ENCODE measurements around the gene EEF2K. TPM values are rescaled to one million over a fixed set of nuclear protein-coding genes. Genes with fewer than 3 reads are reported as not detected.

EEF2K gene
- total and polyA plus RNA-seq, 2 of the 13 experiments (the other 11 are each of a cell fraction or from before 2014, with no cell fraction given), result 22.0 to 23.8 TPM

DNA sequence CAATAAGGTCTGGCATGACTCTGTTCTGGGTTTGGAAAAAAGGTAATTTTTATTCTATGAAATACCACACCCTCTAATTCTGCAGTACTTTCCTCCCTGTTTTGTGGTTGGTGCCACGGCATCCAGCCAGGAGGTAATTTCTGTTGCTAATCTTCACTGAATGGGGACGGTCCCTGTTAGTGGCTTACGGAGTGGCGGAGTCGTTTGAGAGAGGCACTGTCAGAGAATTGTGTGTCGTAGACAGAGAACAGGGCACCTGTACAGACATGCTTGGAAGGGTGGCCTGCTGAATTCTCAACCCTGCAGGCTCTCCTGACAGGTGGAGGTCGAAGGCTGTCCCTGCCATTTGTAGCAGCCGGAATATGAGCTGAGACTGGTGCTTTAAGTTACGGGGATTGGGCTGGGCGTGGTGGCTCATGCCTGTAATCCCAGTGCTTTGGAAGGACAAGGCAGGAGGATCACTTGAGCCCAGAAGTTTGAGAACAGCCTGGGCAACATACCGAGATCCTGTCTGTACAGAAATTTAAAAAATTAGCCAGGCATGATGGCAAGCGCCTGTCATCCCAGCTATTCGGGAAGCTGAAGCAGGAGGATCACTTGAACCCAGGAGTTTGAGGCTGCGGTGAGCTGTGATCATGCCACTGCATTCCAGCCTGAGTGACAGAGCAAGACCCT is 33.2 kb downstream of the EEF2K start:
- Histone ChIP-seq H3K4me2 (ENCODE audit: low read depth, low read length) (no peak overlapping the region), H3K9ac (ENCODE audit: insufficient read depth, low read depth, low read length) (no peak overlapping the region), H3K79me2 (ENCODE audit: insufficient read depth, low read length) (peaks cover 2% of the 10 kb centered on the region), H4K20me1 (ENCODE audit: insufficient read depth, low read length) (no peaks in the 10 kb centered on the region), H3K27ac (ENCODE audit: extremely low read length, insufficient read depth, low read length) (no peak overlapping the region), H3K4me3 (replicated peaks in 1 of 3; ENCODE audit: insufficient read depth in 1 of 3, low read depth in 2 of 3, low read length in 3 of 3) (no peak overlapping the region), H3K4me1 (ENCODE audit: insufficient read depth, low read length) (no peaks in the 10 kb centered on the region), H3K27me3 (ENCODE audit: control insufficient read depth in 1 of 2, insufficient read depth in 2 of 2, low read length in 2 of 2) (no peaks in the 10 kb centered on the region), H3K36me3 (replicated peaks in 1 of 2; ENCODE audit: control insufficient read depth in 1 of 2, insufficient read depth in 2 of 2, low read length in 2 of 2) (peaks cover 11 to 22% of the 10 kb centered on the region in 2 experiments), H3K9me3 (ENCODE audit: low read length) (no peaks in the 10 kb centered on the region), H2AFZ (ENCODE audit: low read length) (no peak overlapping the region)
- ChIA-PET POLR2A (no interaction called here), CTCF (ENCODE audit: low intra/inter-chr PET ratio, low total read pairs) (no interaction called here)
- no TSS peak for BruUV-seq (replicated peaks)
- FAIRE-seq, result no peak
- WGBS (ENCODE audit: low lambda C conversion rate), result 91% methylated on average over 14 of the region's 14 CpGs
- no peak for TF ChIP-seq STAG1 (CRISPR knock-in tag; IDR thresholded peaks at IDR 0.05)
- TF ChIP-seq, protein P1, sequence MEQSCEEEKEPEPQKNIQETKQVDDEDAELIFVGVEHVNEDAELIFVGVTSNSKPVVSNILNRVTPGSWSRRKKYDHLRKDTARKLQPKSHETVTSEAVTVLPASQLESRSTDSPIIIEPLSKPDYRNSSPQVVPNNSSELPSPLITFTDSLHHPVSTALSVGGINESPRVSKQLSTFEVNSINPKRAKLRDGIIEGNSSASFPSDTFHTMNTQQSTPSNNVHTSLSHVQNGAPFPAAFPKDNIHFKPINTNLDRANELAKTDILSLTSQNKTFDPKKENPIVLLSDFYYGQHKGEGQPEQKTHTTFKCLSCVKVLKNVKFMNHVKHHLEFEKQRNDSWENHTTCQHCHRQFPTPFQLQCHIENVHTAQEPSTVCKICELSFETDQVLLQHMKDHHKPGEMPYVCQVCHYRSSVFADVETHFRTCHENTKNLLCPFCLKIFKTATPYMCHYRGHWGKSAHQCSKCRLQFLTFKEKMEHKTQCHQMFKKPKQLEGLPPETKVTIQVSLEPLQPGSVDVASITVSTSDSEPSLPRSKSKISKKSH (CRISPR knock-in tag; IDR thresholded peaks at IDR 0.05; ENCODE audit: borderline replicate concordance), result 0 out of 2 replicates have a peak, but pooled peaks have one; percentile 39
- intact Hi-C loops (cut with micrococcal nuclease; ENCODE audit: unreplicated experiment) (loop anchor here (10.0 kb wide), 1 partner anchor 46 kb away; no protein-coding TSS in a partner anchor), in situ Hi-C loops (cut with HindIII; ENCODE audit: extremely low pct_ligation_motif_present, low pct_unique_long_range_greater_than_20kb) (no loop called here)
- DNase-seq (ENCODE audit: low spot score), result no peak
- ATAC-seq, result no peak

DNA sequence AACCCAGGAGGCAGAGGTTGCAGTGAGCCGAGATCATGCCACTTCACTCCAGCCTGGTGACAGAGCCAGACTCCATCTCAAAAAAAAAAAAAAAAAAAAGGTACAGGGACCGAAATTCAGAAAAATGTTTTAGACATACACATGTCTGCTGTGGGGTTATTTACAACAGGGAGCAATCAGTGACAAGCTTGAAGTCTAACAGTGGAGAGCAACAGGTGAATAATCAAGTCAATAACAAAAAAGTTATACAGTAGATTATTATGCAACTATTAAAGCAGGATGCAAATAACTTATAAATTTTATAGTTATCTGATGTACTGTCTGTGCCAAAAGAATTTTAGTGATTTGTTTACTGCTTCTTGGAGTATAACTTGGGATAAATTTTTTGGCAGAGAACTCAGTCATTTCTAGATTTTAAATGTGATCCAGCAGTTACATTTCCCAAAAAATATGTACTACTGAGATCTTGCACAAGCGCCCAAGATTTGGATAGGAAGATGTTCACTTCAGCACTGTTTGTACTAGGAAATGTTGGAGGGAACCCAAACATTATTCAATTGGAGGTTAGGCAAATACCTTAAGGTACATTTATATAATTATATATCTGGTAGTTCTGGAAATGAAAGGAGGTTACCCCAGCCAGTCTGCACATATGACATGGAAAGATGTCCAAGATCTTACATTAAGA is 34.1 kb downstream of the EEF2K start:
- CTCF ChIA-PET (ENCODE audit: low intra/inter-chr PET ratio, low total read pairs), result no interaction called here
- H3K79me2 ChIP-seq (ENCODE audit: insufficient read depth, low read length), result peaks cover 2% of the 10 kb centered on the region

More for the DNA sequence above, 34.1 kb downstream of the EEF2K start:
- BruUV-seq (replicated peaks), result no TSS peak
- H3K9me3 ChIP-seq (ENCODE audit: low read length), result no peaks in the 10 kb centered on the region
- no peak overlapping the region for H3K27ac ChIP-seq (ENCODE audit: extremely low read length, insufficient read depth, low read length)
- intact Hi-C loops (cut with micrococcal nuclease; ENCODE audit: unreplicated experiment) (no loop called here), in situ Hi-C loops (cut with HindIII; ENCODE audit: extremely low pct_ligation_motif_present, low pct_unique_long_range_greater_than_20kb) (no loop called here)
- 96% methylated on average over 3 of the region's 3 CpGs for WGBS (ENCODE audit: low lambda C conversion rate)
- H2AFZ ChIP-seq (ENCODE audit: low read length), result no peak overlapping the region
- no peak for ATAC-seq
- no peak overlapping the region for H3K4me2 ChIP-seq (ENCODE audit: low read depth, low read length)
- TF ChIP-seq, protein P2, sequence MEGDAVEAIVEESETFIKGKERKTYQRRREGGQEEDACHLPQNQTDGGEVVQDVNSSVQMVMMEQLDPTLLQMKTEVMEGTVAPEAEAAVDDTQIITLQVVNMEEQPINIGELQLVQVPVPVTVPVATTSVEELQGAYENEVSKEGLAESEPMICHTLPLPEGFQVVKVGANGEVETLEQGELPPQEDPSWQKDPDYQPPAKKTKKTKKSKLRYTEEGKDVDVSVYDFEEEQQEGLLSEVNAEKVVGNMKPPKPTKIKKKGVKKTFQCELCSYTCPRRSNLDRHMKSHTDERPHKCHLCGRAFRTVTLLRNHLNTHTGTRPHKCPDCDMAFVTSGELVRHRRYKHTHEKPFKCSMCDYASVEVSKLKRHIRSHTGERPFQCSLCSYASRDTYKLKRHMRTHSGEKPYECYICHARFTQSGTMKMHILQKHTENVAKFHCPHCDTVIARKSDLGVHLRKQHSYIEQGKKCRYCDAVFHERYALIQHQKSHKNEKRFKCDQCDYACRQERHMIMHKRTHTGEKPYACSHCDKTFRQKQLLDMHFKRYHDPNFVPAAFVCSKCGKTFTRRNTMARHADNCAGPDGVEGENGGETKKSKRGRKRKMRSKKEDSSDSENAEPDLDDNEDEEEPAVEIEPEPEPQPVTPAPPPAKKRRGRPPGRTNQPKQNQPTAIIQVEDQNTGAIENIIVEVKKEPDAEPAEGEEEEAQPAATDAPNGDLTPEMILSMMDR (CRISPR knock-in tag; IDR thresholded peaks at IDR 0.05), result no peak
- TF ChIP-seq ZNF777 (CRISPR knock-in tag; IDR thresholded peaks at IDR 0.05) (no peak), U2AF2 (IDR thresholded peaks at IDR 0.05; ENCODE audit: low read depth, low read length) (no peak), KLF11 (CRISPR knock-in tag; IDR thresholded peaks at IDR 0.05) (no peak), ZNF556 (CRISPR knock-in tag; IDR thresholded peaks at IDR 0.05; ENCODE audit: borderline replicate concordance) (no peak), MAFF (IDR thresholded peaks at IDR 0.05; ENCODE audit: low read depth, low read length) (no peak), MAZ (IDR thresholded peaks at IDR 0.05; ENCODE audit: borderline replicate concordance, low read depth, low read length) (no peak), MAZ (CRISPR knock-in tag; IDR thresholded peaks at IDR 0.05; ENCODE audit: low read depth) (no peak), ELF4 (CRISPR knock-in tag; IDR thresholded peaks at IDR 0.05; ENCODE audit: borderline replicate concordance) (no peak), ZNF839 (CRISPR knock-in tag; IDR thresholded peaks at IDR 0.05; ENCODE audit: borderline replicate concordance) (no peak)
- TF ChIP-seq, protein P3, sequence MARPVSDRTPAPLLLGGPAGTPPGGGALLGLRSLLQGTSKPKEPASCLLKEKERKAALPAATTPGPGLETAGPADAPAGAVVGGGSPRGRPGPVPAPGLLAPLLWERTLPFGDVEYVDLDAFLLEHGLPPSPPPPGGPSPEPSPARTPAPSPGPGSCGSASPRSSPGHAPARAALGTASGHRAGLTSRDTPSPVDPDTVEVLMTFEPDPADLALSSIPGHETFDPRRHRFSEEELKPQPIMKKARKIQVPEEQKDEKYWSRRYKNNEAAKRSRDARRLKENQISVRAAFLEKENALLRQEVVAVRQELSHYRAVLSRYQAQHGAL (CRISPR knock-in tag; IDR thresholded peaks at IDR 0.05; ENCODE audit: not compliant biosample characterization), result no peak
- H3K9ac ChIP-seq (ENCODE audit: insufficient read depth, low read depth, low read length), result no peak overlapping the region
- no peak overlapping the region for H3K4me3 ChIP-seq (replicated peaks in 1 of 3; ENCODE audit: insufficient read depth in 1 of 3, low read depth in 2 of 3, low read length in 3 of 3)
- H3K4me1 ChIP-seq (ENCODE audit: insufficient read depth, low read length), result no peaks in the 10 kb centered on the region
- H3K36me3 ChIP-seq (replicated peaks in 1 of 2; ENCODE audit: control insufficient read depth in 1 of 2, insufficient read depth in 2 of 2, low read length in 2 of 2), result peaks cover 17 to 30% of the 10 kb centered on the region in 2 experiments
- FAIRE-seq, result no peak
- no peaks in the 10 kb centered on the region for H4K20me1 ChIP-seq (ENCODE audit: insufficient read depth, low read length)
- H3K27me3 ChIP-seq (ENCODE audit: control insufficient read depth in 1 of 2, insufficient read depth in 2 of 2, low read length in 2 of 2), result no peaks in the 10 kb centered on the region
- no peak for DNase-seq (ENCODE audit: low spot score)
- POLR2A ChIA-PET, result no interaction called here

Measured in HepG2 (cell line).